ENCODE measurements around the gene COL11A1. TPM values are rescaled to one million over a fixed set of nuclear protein-coding genes. Genes with fewer than 3 reads are reported as not detected.

Gene COL11A1
- total RNA-seq, 1 donor from 2014 or later: 810 TPM

GRCh38 chr1:102978874-102979273 lies 129.4 kb downstream of the COL11A1 start:
- no peak overlapping the region for H3K4me3 Mint-ChIP-seq (ENCODE audit: unreplicated experiment)
- no peaks in the 10 kb centered on the region for H4K20me1 ChIP-seq (ENCODE audit: insufficient read depth, low read length)
- peaks cover 4% of the 10 kb centered on the region for H3K36me3 ChIP-seq (ENCODE audit: insufficient read depth, low read length)
- no peak overlapping the region for H3K27ac Mint-ChIP-seq (ENCODE audit: unreplicated experiment)
- no peaks in the 10 kb centered on the region for H3K9me3 Mint-ChIP-seq (ENCODE audit: unreplicated experiment)
- no peak overlapping the region for H3K9ac ChIP-seq (ENCODE audit: low read length)
- H2AFZ ChIP-seq (ENCODE audit: low read depth, low read length): no peak overlapping the region
- no peaks in the 10 kb centered on the region for H3K27me3 Mint-ChIP-seq (ENCODE audit: low read depth, unreplicated experiment)
- DNase-seq (ENCODE audit: low read depth) (no peak), FAIRE-seq (no peak)
- H3K4me3 ChIP-seq (ENCODE audit: insufficient read depth, low read depth, low read length): no peak overlapping the region
- no peaks in the 10 kb centered on the region for H3K9me3 ChIP-seq (ENCODE audit: insufficient read depth, low read depth, low read length)
- H3K4me1 Mint-ChIP-seq (ENCODE audit: low read depth, unreplicated experiment): peaks cover 5% of the 10 kb centered on the region
- H3K4me2 ChIP-seq (ENCODE audit: low read length): no peak overlapping the region
- no peak overlapping the region for H3K27ac ChIP-seq (ENCODE audit: low read depth, low read length)
- no peaks in the 10 kb centered on the region for H3K4me1 ChIP-seq (ENCODE audit: insufficient read depth, low read length)
- TF ChIP-seq EZH2 (IDR thresholded peaks at IDR 0.05; ENCODE audit: insufficient read depth, low read length): no peak
- TF ChIP-seq CTCF (IDR thresholded peaks at IDR 0.05; ENCODE audit: insufficient read depth, low read depth, low read length): no peak
- H3K79me2 ChIP-seq (ENCODE audit: insufficient read depth, low read length): no peaks in the 10 kb centered on the region
- H3K36me3 Mint-ChIP-seq (ENCODE audit: low read depth, unreplicated experiment): peaks cover 15% of the 10 kb centered on the region
- no peaks in the 10 kb centered on the region for H3K27me3 ChIP-seq (ENCODE audit: insufficient read depth, low read length)

GRCh38 chr1:102977292-102977691 lies 131.0 kb downstream of the COL11A1 start:
- H3K27ac Mint-ChIP-seq (ENCODE audit: unreplicated experiment): no peak overlapping the region
- FAIRE-seq: no peak
- H3K36me3 Mint-ChIP-seq (ENCODE audit: low read depth, unreplicated experiment): peaks cover 9% of the 10 kb centered on the region
- H3K9me3 Mint-ChIP-seq (ENCODE audit: unreplicated experiment): no peaks in the 10 kb centered on the region
- no peak overlapping the region for H3K9ac ChIP-seq (ENCODE audit: low read length)
- H3K9me3 ChIP-seq (ENCODE audit: insufficient read depth, low read depth, low read length): no peaks in the 10 kb centered on the region
- H3K36me3 ChIP-seq (ENCODE audit: insufficient read depth, low read length): peaks cover 4% of the 10 kb centered on the region
- H3K4me3 Mint-ChIP-seq (ENCODE audit: unreplicated experiment): no peak overlapping the region
- no peak overlapping the region for H3K4me3 ChIP-seq (ENCODE audit: insufficient read depth, low read depth, low read length)
- no peaks in the 10 kb centered on the region for H3K27me3 Mint-ChIP-seq (ENCODE audit: low read depth, unreplicated experiment)
- no peaks in the 10 kb centered on the region for H3K79me2 ChIP-seq (ENCODE audit: insufficient read depth, low read length)
- no peaks in the 10 kb centered on the region for H4K20me1 ChIP-seq (ENCODE audit: insufficient read depth, low read length)
- H3K4me2 ChIP-seq (ENCODE audit: low read length): no peak overlapping the region
- H3K27me3 ChIP-seq (ENCODE audit: insufficient read depth, low read length): no peaks in the 10 kb centered on the region
- H2AFZ ChIP-seq (ENCODE audit: low read depth, low read length): no peak overlapping the region
- no peak for DNase-seq (ENCODE audit: low read depth)
- H3K27ac ChIP-seq (ENCODE audit: low read depth, low read length): no peak overlapping the region
- H3K4me1 ChIP-seq (ENCODE audit: insufficient read depth, low read length): no peaks in the 10 kb centered on the region
- no peak for TF ChIP-seq EZH2 (IDR thresholded peaks at IDR 0.05; ENCODE audit: insufficient read depth, low read length)
- TF ChIP-seq CTCF (IDR thresholded peaks at IDR 0.05; ENCODE audit: insufficient read depth, low read depth, low read length): no peak
- H3K4me1 Mint-ChIP-seq (ENCODE audit: low read depth, unreplicated experiment): peaks cover 1% of the 10 kb centered on the region

GRCh38 chr1:102970496-102971078 lies 137.7 kb downstream of the COL11A1 start:
- Mint-ChIP-seq H3K27ac (ENCODE audit: unreplicated experiment) (no peak overlapping the region), H3K9me3 (ENCODE audit: unreplicated experiment) (no peaks in the 10 kb centered on the region), H3K36me3 (ENCODE audit: low read depth, unreplicated experiment) (peaks cover 18% of the 10 kb centered on the region), H3K27me3 (ENCODE audit: low read depth, unreplicated experiment) (no peaks in the 10 kb centered on the region), H3K4me3 (ENCODE audit: unreplicated experiment) (no peak overlapping the region), H3K4me1 (ENCODE audit: low read depth, unreplicated experiment) (no peaks in the 10 kb centered on the region)
- H3K4me1 ChIP-seq (ENCODE audit: insufficient read depth, low read length): no peaks in the 10 kb centered on the region
- H3K9me3 ChIP-seq (ENCODE audit: insufficient read depth, low read depth, low read length): no peaks in the 10 kb centered on the region
- no peaks in the 10 kb centered on the region for H3K79me2 ChIP-seq (ENCODE audit: insufficient read depth, low read length)
- H4K20me1 ChIP-seq (ENCODE audit: insufficient read depth, low read length): no peaks in the 10 kb centered on the region
- no peaks in the 10 kb centered on the region for H3K27me3 ChIP-seq (ENCODE audit: insufficient read depth, low read length)
- no peak overlapping the region for H3K27ac ChIP-seq (ENCODE audit: low read depth, low read length)
- DNase-seq (ENCODE audit: low read depth) (peak; percentile 36), FAIRE-seq (no peak)
- H2AFZ ChIP-seq (ENCODE audit: low read depth, low read length): no peak overlapping the region
- H3K9ac ChIP-seq (ENCODE audit: low read length): no peak overlapping the region
- H3K36me3 ChIP-seq (ENCODE audit: insufficient read depth, low read length): no peaks in the 10 kb centered on the region
- no peak overlapping the region for H3K4me2 ChIP-seq (ENCODE audit: low read length)
- no peak for TF ChIP-seq EZH2 (IDR thresholded peaks at IDR 0.05; ENCODE audit: insufficient read depth, low read length)
- peak; percentile 59 for TF ChIP-seq CTCF (IDR thresholded peaks at IDR 0.05; ENCODE audit: insufficient read depth, low read depth, low read length)
- H3K4me3 ChIP-seq (ENCODE audit: insufficient read depth, low read depth, low read length): no peak overlapping the region

All from astrocyte (in vitro differentiated cells and primary cell).